GM12878 (cell line): ENCODE results near the gene WNT16. TPM values are rescaled to one million over a fixed set of nuclear protein-coding genes. Genes with fewer than 3 reads are reported as not detected.
A peak's percentile ranks its signal among the peaks of the same experiment; 100 is the strongest.

Experiments
- ATAC-seq: fragments of 200-7000 bp; cut with Tn5 transposase; 3 replicates; pipeline ENCODE4 v1.9.1; 2020; ENCODE audit warnings: mild to moderate bottlenecking, moderate library complexity
- BruUV-seq: library from RNA; stranded (reverse); fragments of 400-500 nt; replicated peaks from 2 replicates; lab custom pipeline; 2021; lab: Mats Ljungman, UMichigan
- CTCF ChIA-PET: fragments of 300-600 bp; sonication (Branson Sonifier 250); formaldehyde crosslinking; extraction: SDS; loops from one replicate; lab custom pipeline; 2021; ENCODE audit warnings: inconsistent platforms; lab: Yijun Ruan, JAX
- POLR2A ChIA-PET: fragments of 350-600 bp; formaldehyde crosslinking; extraction: SDS; loops from one replicate; lab custom pipeline; 2021; ENCODE audit warnings: inconsistent platforms; lab: Charles Lee
- RAD21 ChIA-PET: fragments of 300-600 bp; sonication (Branson Sonifier 250); formaldehyde crosslinking; loops from one replicate; lab custom pipeline; 2023; ENCODE audit warnings: antibody characterized with exemption; ENCODE audit not compliant: unreplicated experiment; lab: Charles Lee
- SMC1A ChIA-PET: fragments of 300-600 bp; sonication (Branson Sonifier 250); formaldehyde crosslinking; loops from one replicate; lab custom pipeline; 2023; ENCODE audit not compliant: unreplicated experiment, uncharacterized antibody; lab: Charles Lee
- DNase-seq: peaks from one replicate; pipeline ENCODE4 v3.0.0-alpha.2; 2011; ENCODE audit warnings: low read depth, low spot score
- FAIRE-seq: peaks from 3 replicates; lab custom pipeline; 2011; peaks lifted over from hg19 to GRCh38; lab: Jason Lieb, UNC
- H2AFZ ChIP-seq: 2 replicates; pipeline ENCODE4 v1.6.0; 2011; ENCODE audit warnings: low read depth, low read length, control low read depth; ENCODE audit not compliant: control insufficient read depth
- H3K27ac ChIP-seq: 2 replicates; pipeline ENCODE4 v1.5.1; 2011; ENCODE audit warnings: control low read depth; ENCODE audit not compliant: control insufficient read depth, insufficient read depth
- H3K27me3 ChIP-seq, 2 experiments: replicated peaks in 1 of 2; 2 replicates each; pipeline versions ENCODE4 v1.6.0 to v1.6.1; 2011; ENCODE audit warnings: low read length in 1 of 2; ENCODE audit not compliant: control insufficient read depth in 2 of 2, insufficient read depth in 2 of 2
- H3K36me3 ChIP-seq, 2 experiments: 2 replicates each; pipeline ENCODE4 v1.5.1; 2011; ENCODE audit warnings: low read length in 1 of 2; ENCODE audit not compliant: control insufficient read depth in 2 of 2, insufficient read depth in 2 of 2
- H3K4me1 ChIP-seq: 2 replicates; pipeline ENCODE4 v1.6.1; 2011; ENCODE audit warnings: mild to moderate bottlenecking, low read length, moderate library complexity, mixed read lengths; ENCODE audit not compliant: control insufficient read depth, insufficient read depth
- H3K4me2 ChIP-seq: 2 replicates; pipeline ENCODE4 v1.6.0; 2011; ENCODE audit warnings: control low read depth; ENCODE audit not compliant: control insufficient read depth, insufficient read depth
- H3K4me3 ChIP-seq: fragments of 200-600 bp; sonication (generic); 2 replicates; pipeline ENCODE4 v1.5.1; 2016
- H3K79me2 ChIP-seq: 2 replicates; pipeline ENCODE4 v1.6.0; 2011; ENCODE audit warnings: low read length; ENCODE audit not compliant: control insufficient read depth, insufficient read depth
- H3K9ac ChIP-seq: 2 replicates; pipeline ENCODE4 v1.8.0; 2011; ENCODE audit warnings: low read length, control low read depth, mixed read lengths; ENCODE audit not compliant: control insufficient read depth, insufficient read depth
- H3K9me3 ChIP-seq: replicated peaks from 3 replicates; pipeline ENCODE4 v1.5.1; 2011; ENCODE audit warnings: mild to moderate bottlenecking, low read length; ENCODE audit not compliant: control insufficient read depth, insufficient read depth
- H4K20me1 ChIP-seq: 2 replicates; pipeline ENCODE4 v1.6.0; 2011; ENCODE audit not compliant: control insufficient read depth, insufficient read depth
- CBX5 ChIP-seq: sonication (generic); IDR thresholded peaks from 2 replicates; pipeline ENCODE4 v1.6.1; 2016; ENCODE audit warnings: low read depth, moderate library complexity, mild to moderate bottlenecking, inconsistent platforms
- DPF2 ChIP-seq: fragments of 450-650 bp; IDR thresholded peaks from 2 replicates; pipeline ENCODE4 v1.6.1; 2017; ENCODE audit warnings: mild to moderate bottlenecking
- FOXM1 ChIP-seq: IDR thresholded peaks from 2 replicates; pipeline ENCODE4 v1.6.1; 2012; ENCODE audit warnings: low read depth, mild to moderate bottlenecking, inconsistent platforms, low read length, moderate library complexity
- GABPA ChIP-seq: IDR thresholded peaks from 2 replicates; pipeline ENCODE4 v1.6.1; 2014; ENCODE audit warnings: antibody characterized with exemption, low read depth, mild to moderate bottlenecking, inconsistent platforms
- HDAC2 ChIP-seq: fragments of 200-600 bp; sonication (generic); IDR thresholded peaks from 2 replicates; pipeline ENCODE4 v1.6.1; 2017
- IRF4 ChIP-seq: IDR thresholded peaks from 2 replicates; pipeline ENCODE4 v1.6.1; 2011; ENCODE audit warnings: low read depth, low read length
- MAX ChIP-seq: IDR thresholded peaks from 2 replicates; pipeline ENCODE4 v1.6.1; 2012; ENCODE audit warnings: low read depth, low read length, improper control_type of control experiment
- MEF2A ChIP-seq: IDR thresholded peaks from 2 replicates; pipeline ENCODE4 v1.6.1; 2011; ENCODE audit warnings: low read depth, mild to moderate bottlenecking, low read length, moderate library complexity; ENCODE audit not compliant: insufficient read depth
- MYB ChIP-seq: fragments of 150-350 bp; IDR thresholded peaks from 2 replicates; pipeline ENCODE4 v1.6.1; 2014; ENCODE audit warnings: mild to moderate bottlenecking, low read depth, low read length, borderline replicate concordance
- NFYB ChIP-seq: IDR thresholded peaks from 2 replicates; pipeline ENCODE4 v1.6.1; 2011; ENCODE audit warnings: low read depth, mild to moderate bottlenecking, low read length, improper control_type of control experiment, moderate library complexity; ENCODE audit not compliant: insufficient read depth
- RB1 ChIP-seq: fragments of 450-650 bp; formaldehyde crosslinking; IDR thresholded peaks from 2 replicates; pipeline ENCODE4 v1.6.1; 2017; ENCODE audit warnings: mild to moderate bottlenecking, borderline replicate concordance
- RCOR1 ChIP-seq: conservative IDR thresholded peaks from 2 replicates; pipeline ENCODE4 v1.6.1; 2012; ENCODE audit warnings: low read depth, low read length, improper control_type of control experiment
- RUNX3 ChIP-seq: IDR thresholded peaks from 2 replicates; pipeline ENCODE4 v1.6.1; 2012; ENCODE audit warnings: low read length, inconsistent platforms
- SIX5 ChIP-seq: IDR thresholded peaks from 2 replicates; pipeline ENCODE4 v1.6.1; 2011; ENCODE audit warnings: mild to moderate bottlenecking, low read depth, low read length, moderate library complexity; ENCODE audit not compliant: severe bottlenecking
- SKIL ChIP-seq: fragments of 450-650 bp; IDR thresholded peaks from 2 replicates; pipeline ENCODE4 v1.6.1; 2017; ENCODE audit warnings: mild to moderate bottlenecking, low read depth, inconsistent platforms; ENCODE audit not compliant: poor library complexity, severe bottlenecking
- TCF12 ChIP-seq: IDR thresholded peaks from 2 replicates; pipeline ENCODE4 v1.6.1; 2011; ENCODE audit warnings: low read depth, mild to moderate bottlenecking, low read length
- YBX1 ChIP-seq: fragments of 450-650 bp; IDR thresholded peaks from 2 replicates; pipeline ENCODE4 v1.6.1; 2016; ENCODE audit warnings: antibody characterized with exemption
- ZZZ3 ChIP-seq: IDR thresholded peaks from 2 replicates; pipeline ENCODE4 v1.6.1; 2011; ENCODE audit warnings: low read depth; ENCODE audit not compliant: control insufficient read depth, insufficient read length
- WGBS: methylation state at CpG from one replicate; pipeline ENCODE4 v1.1.6; 2016; ENCODE audit warnings: low lambda C conversion rate; ENCODE audit not compliant: insufficient replicate concordance, insufficient coverage; ENCODE audit errors: missing lambda C conversion rate; 5-methylcytosine and 5-hydroxymethylcytosine counted together
- in situ Hi-C: fragments of 300-500 bp; cut with MboI; formaldehyde crosslinking; loops from 9 replicates; pipeline ENCODE4 v1.14.3; 2018; ENCODE audit warnings: mixed read lengths
- intact Hi-C: fragments of 100-400 bp; cut with micrococcal nuclease; formaldehyde crosslinking; loops from one replicate; pipeline ENCODE4 v1.14.2; 2022; ENCODE audit not compliant: unreplicated experiment
- polyA plus RNA-seq, 11 experiments: library from polyadenylated mRNA; depleted of rRNA in 4 of 11; unstranded in 6 of 11; stranded (reverse) in 5 of 11; fragments of >200 nt; fragmentation: Nextera tagmentation in 4 of 11; fragmentation: Illumina TruSeq in 1 of 11; extraction: Ambion mirVana in 4 of 11; extraction: Trizol in 1 of 11; gene quantifications; 1 replicate in 1 of 11; 2 replicates in 10 of 11; pipeline versions ENCODE4 v1.2.1 to v1.2.3, GENCODE V29; 2011 to 2016; ENCODE audit warnings: inconsistent platforms in 2 of 11, missing spikeins in 2 of 11, low read depth in 1 of 11
- total RNA-seq, 4 experiments: library from RNA; depleted of rRNA in 3 of 4; stranded (reverse); fragments of >200 nt in 3 of 4; fragmentation: Illumina TruSeq in 1 of 4; extraction: Trizol in 1 of 4; gene quantifications; 2 replicates each; pipeline versions ENCODE4 v1.2.1 to v1.2.3, GENCODE V29; 2013 to 2021
- TF ChIP-seq, protein P1 (sequence below): fragments of 450-650 bp; IDR thresholded peaks from 2 replicates; pipeline ENCODE4 v1.6.1; 2016; ENCODE audit warnings: mild to moderate bottlenecking

WNT16 gene
- total and polyA plus RNA-seq, 10 of the 15 experiments (the other 5 are each of a cell fraction or from before 2014, with no cell fraction given): 0.05 to 0.11 (median 0.06) TPM; not detected in 5

DNA sequence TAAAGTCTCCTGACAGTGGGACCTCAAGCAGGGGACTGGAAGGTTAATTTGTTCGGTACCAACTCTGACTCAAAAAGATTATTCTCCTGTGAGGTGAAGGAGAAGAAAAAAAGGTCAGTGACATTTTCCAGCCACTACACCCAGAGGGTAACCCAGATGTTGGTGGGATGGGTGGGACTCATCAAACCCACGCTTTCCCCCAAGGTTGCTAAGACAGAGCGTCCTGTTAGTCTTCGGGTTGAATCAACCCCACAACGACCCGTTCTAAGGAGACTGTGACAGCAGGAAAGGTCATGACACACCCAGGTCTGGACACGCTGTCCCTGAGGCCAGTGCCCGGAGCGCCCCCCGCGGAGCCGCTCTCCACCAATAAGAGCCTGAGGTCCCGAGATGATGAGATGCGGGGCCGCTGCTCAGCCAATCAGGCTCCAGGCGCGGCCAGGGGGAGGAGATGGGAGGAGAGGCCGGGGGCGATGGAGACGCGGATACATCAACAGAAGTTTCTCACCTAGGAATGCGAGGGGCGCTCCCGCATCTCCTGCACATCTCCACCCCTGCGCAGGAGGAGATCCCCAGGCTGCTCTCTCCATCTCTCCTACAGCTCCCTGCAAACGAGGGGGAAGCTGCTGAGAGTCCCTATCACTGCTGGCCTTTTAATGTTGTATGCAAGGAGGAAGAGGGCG lies at the start of gene WNT16 (continued):
- TF ChIP-seq CBX5: no peak
- TF ChIP-seq HDAC2: no peak
- no peak for TF ChIP-seq MYB
- TF ChIP-seq MAX: no peak

GRCh38 chr7:121279060-121279620 lies 49.7 kb upstream of the WNT16 start:
- H3K4me1 ChIP-seq: peaks cover 13% of the 10 kb centered on the region
- FAIRE-seq (peak; percentile 56), DNase-seq (no peak), ATAC-seq (peak; percentile 46)
- H3K4me3 ChIP-seq: no peak overlapping the region
- H3K27me3 ChIP-seq: no peaks in the 10 kb centered on the region
- no peaks in the 10 kb centered on the region for H4K20me1 ChIP-seq
- no peaks in the 10 kb centered on the region for H3K79me2 ChIP-seq
- no TSS peak for BruUV-seq
- no peak overlapping the region for H3K9ac ChIP-seq
- H3K27ac ChIP-seq: peak overlapping the region; percentile 23
- no peaks in the 10 kb centered on the region for H3K36me3 ChIP-seq
- no peaks in the 10 kb centered on the region; the same call in 2 of the 3 replicates for H3K9me3 ChIP-seq
- POLR2A ChIA-PET: interaction anchor here (0.6 to 2.3 kb wide), 6 partner anchors 15 to 120 kb away, joined by 3 to 7 read pairs (median 4); no protein-coding TSS in a partner anchor
- no peak overlapping the region for H2AFZ ChIP-seq
- RAD21 ChIA-PET: interaction anchor here (0.7 to 2.4 kb wide), 14 partner anchors 14 to 268 kb away, joined by 3 to 17 read pairs (median 4); partner anchors contain the start of gene FAM3C
- intact Hi-C loops: loop anchor here (2.0 to 5.0 kb wide), 2 partner anchors 24 to 142 kb away; no protein-coding TSS in a partner anchor
- in situ Hi-C loops: no loop called here
- H3K4me2 ChIP-seq: peak overlapping the region; percentile 53
- CTCF ChIA-PET: interaction anchor here (0.6 to 2.3 kb wide), 12 partner anchors 16 to 351 kb away, joined by 3 to 10 read pairs (median 3); no protein-coding TSS in a partner anchor
- 20% methylated on average over 2 of the region's 2 CpGs for WGBS
- SMC1A ChIA-PET: interaction anchor here (0.6 to 3.2 kb wide), 25 partner anchors 10 to 351 kb away, joined by 3 to 17 read pairs (median 4); no protein-coding TSS in a partner anchor
- TF ChIP-seq TCF12: no peak
- TF ChIP-seq RCOR1: no peak
- TF ChIP-seq SKIL: peak; percentile 7
- TF ChIP-seq GABPA: no peak
- TF ChIP-seq SIX5: no peak
- no peak for TF ChIP-seq ZZZ3
- TF ChIP-seq DPF2: peak; percentile 9; the same call in 1 of the 2 replicates
- no peak for TF ChIP-seq NFYB
- TF ChIP-seq MEF2A: no peak
- TF ChIP-seq FOXM1: peak; percentile 6; the same call in 1 of the 2 replicates
- TF ChIP-seq, protein P1, sequence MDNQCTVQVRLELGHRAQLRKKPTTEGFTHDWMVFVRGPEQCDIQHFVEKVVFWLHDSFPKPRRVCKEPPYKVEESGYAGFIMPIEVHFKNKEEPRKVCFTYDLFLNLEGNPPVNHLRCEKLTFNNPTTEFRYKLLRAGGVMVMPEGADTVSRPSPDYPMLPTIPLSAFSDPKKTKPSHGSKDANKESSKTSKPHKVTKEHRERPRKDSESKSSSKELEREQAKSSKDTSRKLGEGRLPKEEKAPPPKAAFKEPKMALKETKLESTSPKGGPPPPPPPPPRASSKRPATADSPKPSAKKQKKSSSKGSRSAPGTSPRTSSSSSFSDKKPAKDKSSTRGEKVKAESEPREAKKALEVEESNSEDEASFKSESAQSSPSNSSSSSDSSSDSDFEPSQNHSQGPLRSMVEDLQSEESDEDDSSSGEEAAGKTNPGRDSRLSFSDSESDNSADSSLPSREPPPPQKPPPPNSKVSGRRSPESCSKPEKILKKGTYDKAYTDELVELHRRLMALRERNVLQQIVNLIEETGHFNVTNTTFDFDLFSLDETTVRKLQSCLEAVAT: no peak
- TF ChIP-seq RB1: no peak
- peak; percentile 12; the same call in 1 of the 2 replicates for TF ChIP-seq RUNX3
- no peak for TF ChIP-seq IRF4
- no peak for TF ChIP-seq YBX1
